CD4-positive, alpha-beta memory T cell (primary cell): ENCODE measurements around the gene SMC1B. TPM values are rescaled to one million over a fixed set of nuclear protein-coding genes. Genes with fewer than 3 reads are reported as not detected.
A peak's percentile ranks its signal among the peaks of the same experiment; 100 is the strongest.

Experiments
- CTCF ChIA-PET: fragments of 350-600 bp; sonication (Branson Sonifier 250); formaldehyde crosslinking; loops from one replicate; lab custom pipeline; 2021; ENCODE audit warnings: inconsistent platforms; ENCODE audit not compliant: partially characterized antibody; lab: Charles Lee
- POLR2A ChIA-PET: fragments of 350-600 bp; sonication (Branson Sonifier 250); formaldehyde crosslinking; loops from one replicate; lab custom pipeline; 2021; ENCODE audit not compliant: partially characterized antibody; lab: Charles Lee
- DNase-seq, 5 donors: peaks; one replicate each; pipeline versions ENCODE4 v3.0.0 to v3.0.0-alpha.2; 2020 to 2022; ENCODE audit warnings: mixed read lengths in 1 of 5
- H3K27ac ChIP-seq: one replicate; pipeline ENCODE4 v1.7.0; 2013; ENCODE audit warnings: low read depth, low read length
- H3K27me3 ChIP-seq: 2 replicates; pipeline ENCODE4 v1.7.0; 2013; ENCODE audit warnings: mild to moderate bottlenecking, low read length, moderate library complexity; ENCODE audit not compliant: insufficient read depth
- H3K36me3 ChIP-seq: 2 replicates; pipeline ENCODE4 v1.7.0; 2013; ENCODE audit warnings: mild to moderate bottlenecking, low read length, moderate library complexity; ENCODE audit not compliant: insufficient read depth
- H3K4me1 ChIP-seq: 2 replicates; pipeline ENCODE4 v1.7.0; 2013; ENCODE audit warnings: mild to moderate bottlenecking, low read length, moderate library complexity; ENCODE audit not compliant: insufficient read depth
- H3K4me3 ChIP-seq, 2 donors: one replicate each; pipeline ENCODE4 v1.7.0; 2013; ENCODE audit warnings: low read length in 2 of 2, mild to moderate bottlenecking in 1 of 2
- H3K9me3 ChIP-seq, 2 donors: one replicate each; pipeline ENCODE4 v1.7.0; 2013; ENCODE audit warnings: low read length in 2 of 2, control low read depth in 1 of 2; ENCODE audit not compliant: control insufficient read depth in 1 of 2
- H3K27ac Mint-ChIP-seq, 7 donors: one replicate each; pipeline ENCODE4 v1.8.0; 2020 to 2021; ENCODE audit warnings: mixed read lengths in 7 of 7, mild to moderate bottlenecking in 6 of 7, inconsistent platforms in 3 of 7, moderate library complexity in 3 of 7
- H3K27me3 Mint-ChIP-seq, 2 donors: one replicate each; pipeline ENCODE4 v1.8.0; 2020 to 2021; ENCODE audit warnings: mixed read lengths in 2 of 2
- H3K36me3 Mint-ChIP-seq, 2 donors: one replicate each; pipeline ENCODE4 v1.8.0; 2020 to 2021; ENCODE audit warnings: mixed read lengths in 2 of 2, inconsistent platforms in 1 of 2, mild to moderate bottlenecking in 1 of 2
- H3K4me1 Mint-ChIP-seq, 4 donors: one replicate each; pipeline ENCODE4 v1.8.0; 2020 to 2021; ENCODE audit warnings: mixed read lengths in 4 of 4, mild to moderate bottlenecking in 1 of 4
- H3K4me3 Mint-ChIP-seq, 8 donors: one replicate each; pipeline ENCODE4 v1.8.0; 2020 to 2021; ENCODE audit warnings: mixed read lengths in 8 of 8, mild to moderate bottlenecking in 7 of 8, moderate library complexity in 6 of 8, inconsistent platforms in 3 of 8
- H3K9me3 Mint-ChIP-seq, 8 donors: one replicate each; pipeline ENCODE4 v1.8.0; 2020 to 2021; ENCODE audit warnings: mixed read lengths in 8 of 8, mild to moderate bottlenecking in 5 of 8, inconsistent platforms in 3 of 8, moderate library complexity in 1 of 8
- intact Hi-C: fragments of 100-400 bp; cut with micrococcal nuclease; formaldehyde crosslinking; loops from one replicate; pipeline ENCODE4 v1.15.1; 2023
- polyA plus RNA-seq, 2 donors: library from polyadenylated mRNA; unstranded; fragments of 300-500 nt; fragmentation: Illumina TruSeq; gene quantifications; one replicate each; pipeline ENCODE4 v1.2.3, GENCODE V29; 2021
- total RNA-seq, 2 experiments: library from RNA; stranded (reverse); gene quantifications; one replicate each; pipeline ENCODE4 v1.2.3, GENCODE V29; 2021

The SMC1B gene
- total RNA-seq (under 1 TPM in 1 of 2 experiments, not detected in 1; 0.08 TPM), polyA plus RNA-seq (not detected)

GRCh38 chr22:45413368-45414211, at the start of gene SMC1B, which contains the start of gene RIBC2:
Gene SMC1B, minus strand, starts transcription at chr22:45413599. Its CDS starts 32 bp downstream, at chr22:45413567.
Gene RIBC2, plus strand, starts transcription at chr22:45413693. Its CDS starts 194 bp downstream, at chr22:45413887.
- Histone ChIP-seq H3K9me3 (no peaks in the 10 kb centered on the region), H3K27me3 (no peaks in the 10 kb centered on the region), H3K27ac (peak within 1 kb of the TSS; percentile 35), H3K4me3 (peak within 1 kb of the TSS in 1 of 2 donors; percentile 68), H3K36me3 (no peaks in the 10 kb centered on the region), H3K4me1 (peaks cover 14% of the 10 kb centered on the region)
- peak; percentile 71 to 89 (median 86) for DNase-seq
- peaks cover 0 to 2% (median 0%) of the 10 kb centered on the region in 8 donors for H3K9me3 Mint-ChIP-seq
- no peaks in the 10 kb centered on the region for H3K27me3 Mint-ChIP-seq
- CTCF ChIA-PET: interaction anchor here (0.7 to 1.1 kb wide), 2 partner anchors 17 to 139 kb away, joined by 3 read pairs; no protein-coding TSS in a partner anchor
- POLR2A ChIA-PET: interaction anchor here (1.0 to 2.1 kb wide), 2 partner anchors 103 to 250 kb away, joined by 3 to 6 read pairs; partner anchors contain the start of genes FAM118A and NUP50
- intact Hi-C loops: loop anchor here (1.0 to 10.0 kb wide), 2 partner anchors 95 to 249 kb away; partner anchors contain the start of gene NUP50
- no peaks in the 10 kb centered on the region for H3K36me3 Mint-ChIP-seq
- peaks cover 4 to 7% (median 6%) of the 10 kb centered on the region in 4 donors for H3K4me1 Mint-ChIP-seq
- peak within 1 kb of the TSS; percentile 68 to 94 (median 87) for H3K27ac Mint-ChIP-seq
- H3K4me3 Mint-ChIP-seq: peak within 1 kb of the TSS; percentile 59 to 88 (median 82)

DNA sequence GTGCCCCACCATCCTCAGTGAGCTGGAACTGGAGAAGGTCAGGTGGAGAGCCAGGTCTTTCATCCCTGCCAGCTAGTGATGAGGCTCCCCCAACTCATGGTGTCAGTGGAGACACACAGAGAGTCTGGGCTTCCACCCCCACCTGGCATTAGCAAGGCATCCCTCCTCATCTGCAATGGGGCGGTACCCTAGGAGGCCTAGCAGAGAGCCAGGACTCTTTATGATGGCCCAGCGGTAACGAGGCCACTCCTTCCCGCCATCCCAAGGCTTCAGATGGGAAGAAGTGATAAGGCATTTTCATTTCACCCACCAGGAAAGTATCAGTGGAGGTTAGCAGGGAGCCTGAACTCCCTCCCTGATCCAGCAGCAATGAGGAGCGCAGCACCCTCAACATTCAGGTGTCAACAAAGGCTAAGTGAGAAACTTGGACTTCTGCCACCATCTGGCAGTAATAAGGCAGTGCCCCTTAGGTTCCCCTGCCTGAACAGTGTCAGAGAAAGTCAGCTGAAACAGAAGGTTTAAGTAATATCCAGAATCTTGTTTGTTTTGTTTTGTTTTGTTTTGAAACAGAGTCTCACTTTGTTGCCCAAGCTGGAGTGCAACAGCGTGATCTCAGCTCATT, 48.7 kb upstream of the SMC1B start:
- H3K27ac ChIP-seq: no peak overlapping the region
- no peak for DNase-seq
- H3K4me3 ChIP-seq: no peak overlapping the region
- H3K9me3 ChIP-seq: no peaks in the 10 kb centered on the region
- no peaks in the 10 kb centered on the region for H3K4me1 ChIP-seq
- no peak overlapping the region for H3K27ac Mint-ChIP-seq
- H3K9me3 Mint-ChIP-seq: peaks cover 0 to 5% (median 2%) of the 10 kb centered on the region in 8 donors
- CTCF ChIA-PET: no interaction called here
- no peaks in the 10 kb centered on the region for H3K27me3 ChIP-seq
- intact Hi-C loops: no loop called here
- no peaks in the 10 kb centered on the region for H3K36me3 ChIP-seq
- POLR2A ChIA-PET: no interaction called here
- H3K36me3 Mint-ChIP-seq: no peaks in the 10 kb centered on the region
- H3K4me1 Mint-ChIP-seq: peaks cover 0 to 3% (median 0%) of the 10 kb centered on the region in 4 donors
- H3K27me3 Mint-ChIP-seq: peaks cover 2 to 5% of the 10 kb centered on the region in 2 donors
- no peak overlapping the region for H3K4me3 Mint-ChIP-seq

DNA sequence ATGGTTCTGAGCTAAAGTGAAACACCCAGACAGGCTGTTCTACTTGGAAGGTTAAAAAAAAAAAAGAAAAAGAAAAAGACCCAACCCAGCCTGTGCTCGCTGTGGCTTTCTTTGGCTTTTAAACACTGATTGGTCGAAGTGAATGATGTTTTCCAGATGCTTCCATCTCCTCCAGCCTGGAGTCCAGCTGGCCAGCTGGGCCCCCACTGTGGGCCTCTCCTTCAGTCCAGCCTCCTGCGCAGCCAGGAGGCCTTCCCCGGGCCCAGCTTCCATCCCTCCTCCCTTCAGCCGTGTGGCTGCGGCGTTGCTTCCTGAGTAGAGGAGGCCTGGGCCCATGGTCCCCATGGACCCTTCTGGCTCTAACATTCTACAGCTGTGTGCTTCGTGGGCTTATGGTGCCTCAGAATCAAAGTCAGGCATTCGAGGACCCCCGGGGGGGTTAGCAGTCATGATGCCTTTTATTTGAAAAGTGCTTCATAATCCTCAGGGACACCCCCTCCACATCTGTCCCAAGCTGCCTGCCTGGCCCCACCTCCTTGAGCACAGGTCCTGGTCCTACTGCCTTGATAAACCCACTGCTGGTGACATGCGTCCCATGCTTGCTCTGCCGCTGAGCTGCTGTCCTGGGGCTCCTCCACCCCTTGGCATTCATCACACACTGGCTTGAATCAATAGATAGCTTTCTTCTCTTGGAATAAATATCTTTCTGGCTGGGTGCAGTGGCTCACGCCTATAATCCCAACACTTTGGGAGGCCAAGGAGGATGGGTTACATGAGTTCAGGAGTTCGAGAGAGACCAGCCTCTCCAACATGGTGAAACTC, 47.1 kb upstream of the SMC1B start:
- peaks cover 0 to under 1% (median 0%) of the 10 kb centered on the region in 4 donors for H3K4me1 Mint-ChIP-seq
- intact Hi-C loops: no loop called here
- Histone ChIP-seq H3K36me3 (no peaks in the 10 kb centered on the region), H3K27ac (no peak overlapping the region), H3K27me3 (no peaks in the 10 kb centered on the region), H3K4me3 (no peak overlapping the region), H3K4me1 (no peaks in the 10 kb centered on the region), H3K9me3 (no peaks in the 10 kb centered on the region)
- peaks cover 0 to 5% (median 0%) of the 10 kb centered on the region in 8 donors for H3K9me3 Mint-ChIP-seq
- no peak for DNase-seq
- no peaks in the 10 kb centered on the region for H3K36me3 Mint-ChIP-seq
- H3K27me3 Mint-ChIP-seq: peaks cover 2 to 8% of the 10 kb centered on the region in 2 donors
- POLR2A ChIA-PET: no interaction called here
- H3K4me3 Mint-ChIP-seq: no peak overlapping the region
- no peak overlapping the region for H3K27ac Mint-ChIP-seq
- CTCF ChIA-PET: no interaction called here

- CTCF ChIA-PET: no interaction called here
- POLR2A ChIA-PET: no interaction called here
- no peaks in the 10 kb centered on the region for H3K9me3 ChIP-seq
Observed at GRCh38 chr22:45459235-45459634, 45.8 kb upstream of the SMC1B start.

GRCh38 chr22:45458532-45458931, 45.1 kb upstream of the SMC1B start:
- Histone ChIP-seq H3K27ac (no peak overlapping the region), H3K4me3 (no peak overlapping the region), H3K9me3 (no peaks in the 10 kb centered on the region), H3K36me3 (no peaks in the 10 kb centered on the region), H3K27me3 (no peaks in the 10 kb centered on the region), H3K4me1 (no peaks in the 10 kb centered on the region)
- no peaks in the 10 kb centered on the region for H3K4me1 Mint-ChIP-seq
- ChIA-PET POLR2A (no interaction called here), CTCF (no interaction called here)
- H3K27ac Mint-ChIP-seq: no peak overlapping the region
- no peak for DNase-seq
- H3K36me3 Mint-ChIP-seq: no peaks in the 10 kb centered on the region
- peaks cover 0 to 3% (median 0%) of the 10 kb centered on the region in 8 donors for H3K9me3 Mint-ChIP-seq
- H3K4me3 Mint-ChIP-seq: no peak overlapping the region
- H3K27me3 Mint-ChIP-seq: peaks cover 5% of the 10 kb centered on the region in 2 donors
- intact Hi-C loops: no loop called here

More at GRCh38 chr22:45459235-45459634, 45.8 kb upstream of the SMC1B start:
- Mint-ChIP-seq H3K36me3 (no peaks in the 10 kb centered on the region), H3K4me3 (no peak overlapping the region), H3K27ac (no peak overlapping the region), H3K9me3 (peaks cover 0 to 3% (median 0%) of the 10 kb centered on the region in 8 donors), H3K4me1 (no peaks in the 10 kb centered on the region), H3K27me3 (peaks cover 5 to 8% of the 10 kb centered on the region in 2 donors)
- DNase-seq: no peak
- Histone ChIP-seq H3K27me3 (no peaks in the 10 kb centered on the region), H3K36me3 (no peaks in the 10 kb centered on the region), H3K4me3 (no peak overlapping the region), H3K27ac (no peak overlapping the region), H3K4me1 (no peaks in the 10 kb centered on the region)
- intact Hi-C loops: no loop called here

GRCh38 chr22:45456811-45457210, 43.4 kb upstream of the SMC1B start:
- intact Hi-C loops: no loop called here
- Histone ChIP-seq H3K36me3 (no peaks in the 10 kb centered on the region), H3K27me3 (no peaks in the 10 kb centered on the region), H3K27ac (no peak overlapping the region), H3K4me3 (no peak overlapping the region), H3K4me1 (no peaks in the 10 kb centered on the region), H3K9me3 (no peaks in the 10 kb centered on the region)
- DNase-seq: no peak
- Mint-ChIP-seq H3K9me3 (peaks cover 0 to 3% (median 0%) of the 10 kb centered on the region in 8 donors), H3K4me1 (no peaks in the 10 kb centered on the region), H3K27me3 (peaks cover 5% of the 10 kb centered on the region in 2 donors), H3K4me3 (no peak overlapping the region), H3K36me3 (no peaks in the 10 kb centered on the region), H3K27ac (no peak overlapping the region)
- POLR2A ChIA-PET: no interaction called here
- CTCF ChIA-PET: no interaction called here
